Osteocyte (in vitro differentiated cells): ENCODE results near the gene DEPDC4. TPM values are rescaled to one million over a fixed set of nuclear protein-coding genes. Genes with fewer than 3 reads are reported as not detected.
A peak's percentile ranks its signal among the peaks of the same experiment; 100 is the strongest.

Experiments
- DNase-seq: peaks from one replicate; pipeline ENCODE4 v3.0.0; 2021; ENCODE audit warnings: mixed read lengths; ENCODE audit not compliant: unreplicated experiment; ENCODE audit errors: extremely low spot score
- H3K27ac Mint-ChIP-seq: one replicate; pipeline ENCODE4 v1.8.0; 2021; ENCODE audit warnings: mild to moderate bottlenecking, mixed read lengths; ENCODE audit not compliant: unreplicated experiment
- H3K27me3 Mint-ChIP-seq: one replicate; pipeline ENCODE4 v1.8.0; 2021; ENCODE audit warnings: mixed read lengths; ENCODE audit not compliant: unreplicated experiment
- H3K36me3 Mint-ChIP-seq: one replicate; pipeline ENCODE4 v1.8.0; 2021; ENCODE audit warnings: mixed read lengths; ENCODE audit not compliant: unreplicated experiment
- H3K4me1 Mint-ChIP-seq: one replicate; pipeline ENCODE4 v1.8.0; 2021; ENCODE audit warnings: mixed read lengths; ENCODE audit not compliant: unreplicated experiment
- H3K4me3 Mint-ChIP-seq: one replicate; pipeline ENCODE4 v1.8.0; 2021; ENCODE audit warnings: mild to moderate bottlenecking, moderate library complexity, mixed read lengths; ENCODE audit not compliant: unreplicated experiment
- H3K9me3 Mint-ChIP-seq: one replicate; pipeline ENCODE4 v1.8.0; 2021; ENCODE audit warnings: mixed read lengths; ENCODE audit not compliant: unreplicated experiment
- CTCF ChIP-seq: fragments of 200-600 bp; sonication (generic); IDR thresholded peaks from 2 replicates; pipeline ENCODE4 v1.5.0; 2021; ENCODE audit warnings: antibody characterized with exemption, mild to moderate bottlenecking, moderate library complexity
- total RNA-seq: library from RNA; stranded (reverse); gene quantifications from 2 replicates; pipeline ENCODE4 v1.2.1, GENCODE V29; 2021

DEPDC4 gene
- total RNA-seq, 1 donor from 2014 or later: 1.4 TPM

GRCh38 chr12:100215209-100215608, 51.7 kb downstream of the DEPDC4 start:
- H3K27me3 Mint-ChIP-seq: no peaks in the 10 kb centered on the region
- no peak overlapping the region for H3K27ac Mint-ChIP-seq
- H3K4me3 Mint-ChIP-seq: no peak overlapping the region
- H3K4me1 Mint-ChIP-seq: no peaks in the 10 kb centered on the region
- no peak for TF ChIP-seq CTCF
- H3K36me3 Mint-ChIP-seq: peaks cover 26% of the 10 kb centered on the region
- no peak for DNase-seq
- no peaks in the 10 kb centered on the region for H3K9me3 Mint-ChIP-seq

DNA sequence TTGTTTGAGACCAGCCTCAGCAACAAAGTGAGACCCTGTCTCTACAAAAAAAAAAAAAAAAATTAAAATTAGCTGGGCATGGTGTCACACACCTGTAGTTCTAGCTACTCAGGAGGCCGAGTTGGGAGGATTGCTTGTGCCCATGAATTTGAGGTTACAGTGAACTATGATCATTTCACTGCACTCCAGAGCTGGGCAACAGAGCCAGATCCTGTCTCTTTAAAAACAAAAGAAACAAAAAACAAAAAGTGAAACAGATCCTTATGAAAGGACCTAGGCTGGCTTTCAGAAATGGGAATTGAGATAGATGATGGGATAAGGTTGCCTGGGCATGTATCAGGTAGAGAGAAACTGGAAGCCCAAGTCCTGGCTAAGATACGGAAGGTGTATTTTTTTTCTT, 52.4 kb downstream of the DEPDC4 start:
- no peaks in the 10 kb centered on the region for H3K9me3 Mint-ChIP-seq
- H3K36me3 Mint-ChIP-seq: peaks cover 26% of the 10 kb centered on the region
- H3K4me3 Mint-ChIP-seq: no peak overlapping the region
- no peak for DNase-seq
- no peaks in the 10 kb centered on the region for H3K4me1 Mint-ChIP-seq
- peak overlapping the region; percentile 14 for H3K27ac Mint-ChIP-seq
- no peaks in the 10 kb centered on the region for H3K27me3 Mint-ChIP-seq
- no peak for TF ChIP-seq CTCF

DNA sequence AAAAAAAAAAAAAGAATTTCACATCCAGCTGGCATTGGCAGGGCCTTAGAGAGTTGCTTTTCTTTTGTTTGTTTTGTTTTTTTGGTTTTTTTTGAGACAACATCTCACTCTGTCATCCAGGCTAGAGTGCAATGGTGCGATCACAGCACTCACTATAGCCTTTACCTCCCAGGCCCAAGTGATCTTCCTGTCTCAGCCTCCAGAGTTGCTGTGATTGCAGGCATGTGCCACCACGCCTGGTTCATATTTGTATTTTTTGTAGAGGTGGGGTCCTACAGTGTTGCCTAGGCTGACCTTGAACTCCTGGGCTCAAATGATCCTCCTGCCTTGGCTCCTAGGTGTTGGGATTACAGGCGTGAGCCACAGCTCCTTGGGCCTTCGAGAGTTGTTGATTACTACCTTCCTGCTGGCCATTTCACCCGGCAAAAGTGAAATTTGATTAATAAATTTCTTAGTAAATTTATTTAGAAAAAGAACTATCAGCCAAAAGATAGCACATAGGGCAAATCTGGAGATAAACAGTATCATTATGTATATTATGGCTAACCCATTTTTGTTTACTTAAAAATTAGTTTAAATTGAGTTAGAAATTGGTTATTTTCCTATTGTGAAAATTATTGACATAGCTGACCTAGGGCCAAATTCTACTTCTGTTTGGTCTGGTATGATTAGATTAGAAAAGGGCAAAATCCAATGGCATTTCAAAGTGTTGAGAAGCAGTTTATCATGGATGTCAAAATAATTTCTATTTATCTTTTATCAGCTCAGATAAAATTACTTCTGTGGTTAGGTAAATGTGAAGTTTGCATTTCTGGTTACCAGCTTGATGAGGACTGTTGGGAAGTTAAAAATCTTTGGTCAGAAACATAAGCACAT, 53.6 kb downstream of the DEPDC4 start:
- Mint-ChIP-seq H3K27ac (no peak overlapping the region), H3K36me3 (peaks cover 30% of the 10 kb centered on the region), H3K9me3 (no peaks in the 10 kb centered on the region)

DNA sequence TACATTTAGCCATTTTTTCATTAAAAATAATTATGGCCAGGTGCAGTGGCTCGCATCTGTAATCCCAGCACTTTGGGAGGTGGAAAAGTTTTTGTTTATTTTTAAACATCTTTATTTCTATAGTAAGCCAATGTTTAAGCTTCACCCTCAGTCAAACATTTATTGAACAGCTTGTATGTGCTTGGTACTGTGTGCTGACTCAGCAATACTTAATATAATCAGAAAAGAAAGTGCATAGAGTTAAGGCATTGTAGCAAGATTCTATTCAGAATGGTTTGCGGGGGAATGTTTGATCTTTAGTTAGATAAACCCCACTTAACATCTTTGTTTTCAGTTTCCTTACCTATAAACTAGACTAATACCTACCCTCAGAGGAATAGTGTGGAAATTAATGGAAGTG, 55.2 kb downstream of the DEPDC4 start:
- Mint-ChIP-seq H3K36me3 (peaks cover 32% of the 10 kb centered on the region), H3K4me3 (no peak overlapping the region), H3K9me3 (no peaks in the 10 kb centered on the region), H3K27ac (no peak overlapping the region), H3K27me3 (no peaks in the 10 kb centered on the region), H3K4me1 (no peaks in the 10 kb centered on the region)
- DNase-seq: no peak
- no peak for TF ChIP-seq CTCF

More for the DNA sequence above, 53.6 kb downstream of the DEPDC4 start:
- Mint-ChIP-seq H3K4me3 (no peak overlapping the region), H3K4me1 (no peaks in the 10 kb centered on the region), H3K27me3 (no peaks in the 10 kb centered on the region)
- no peak for TF ChIP-seq CTCF
- DNase-seq: no peak

DNA sequence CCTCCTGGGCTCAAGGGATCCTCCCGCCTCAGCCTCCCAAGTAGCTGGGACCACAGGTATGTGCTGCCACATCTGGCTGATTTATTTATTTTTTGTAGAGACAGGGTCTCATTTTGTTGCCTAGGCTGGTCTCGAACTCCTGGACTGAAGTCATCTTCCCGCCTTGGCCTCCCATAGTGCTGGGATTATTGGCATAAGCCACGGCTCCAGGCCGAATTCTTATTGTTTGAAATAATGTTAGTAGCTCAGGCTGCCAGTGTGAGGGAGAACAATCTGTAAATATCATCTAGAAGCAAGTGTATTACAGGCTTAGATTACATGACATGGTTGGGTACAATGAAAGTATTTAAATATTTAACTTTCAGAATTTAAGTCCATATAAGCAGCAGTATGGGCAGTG, 58.0 kb downstream of the DEPDC4 start:
- Mint-ChIP-seq H3K36me3 (peaks cover 30% of the 10 kb centered on the region), H3K27me3 (no peaks in the 10 kb centered on the region), H3K9me3 (no peaks in the 10 kb centered on the region), H3K4me3 (no peak overlapping the region), H3K27ac (no peak overlapping the region), H3K4me1 (no peaks in the 10 kb centered on the region)
- DNase-seq: no peak
- no peak for TF ChIP-seq CTCF
